Measurements from ENCODE around the gene CLCNKB.

- TF ChIP-seq, protein P1, sequence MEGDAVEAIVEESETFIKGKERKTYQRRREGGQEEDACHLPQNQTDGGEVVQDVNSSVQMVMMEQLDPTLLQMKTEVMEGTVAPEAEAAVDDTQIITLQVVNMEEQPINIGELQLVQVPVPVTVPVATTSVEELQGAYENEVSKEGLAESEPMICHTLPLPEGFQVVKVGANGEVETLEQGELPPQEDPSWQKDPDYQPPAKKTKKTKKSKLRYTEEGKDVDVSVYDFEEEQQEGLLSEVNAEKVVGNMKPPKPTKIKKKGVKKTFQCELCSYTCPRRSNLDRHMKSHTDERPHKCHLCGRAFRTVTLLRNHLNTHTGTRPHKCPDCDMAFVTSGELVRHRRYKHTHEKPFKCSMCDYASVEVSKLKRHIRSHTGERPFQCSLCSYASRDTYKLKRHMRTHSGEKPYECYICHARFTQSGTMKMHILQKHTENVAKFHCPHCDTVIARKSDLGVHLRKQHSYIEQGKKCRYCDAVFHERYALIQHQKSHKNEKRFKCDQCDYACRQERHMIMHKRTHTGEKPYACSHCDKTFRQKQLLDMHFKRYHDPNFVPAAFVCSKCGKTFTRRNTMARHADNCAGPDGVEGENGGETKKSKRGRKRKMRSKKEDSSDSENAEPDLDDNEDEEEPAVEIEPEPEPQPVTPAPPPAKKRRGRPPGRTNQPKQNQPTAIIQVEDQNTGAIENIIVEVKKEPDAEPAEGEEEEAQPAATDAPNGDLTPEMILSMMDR (IDR thresholded peaks at IDR 0.05) = no peak
- TF ChIP-seq ZFX (IDR thresholded peaks at IDR 0.05; ENCODE audit: borderline replicate concordance) = no peak
Observed at GRCh38 chr1:15994081-15994480, 49.5 kb upstream of the CLCNKB start.
